GM23338 (cell line): ENCODE measurements around the gene GPR162. TPM values are rescaled to one million over a fixed set of nuclear protein-coding genes. Genes with fewer than 3 reads are reported as not detected.

Experiments used
- ATAC-seq: fragments of 200-7000 bp; cut with Tn5 transposase; 3 replicates; pipeline ENCODE4 v1.9.1; 2020
- DNase-seq: peaks from one replicate; pipeline ENCODE4 v3.0.0-alpha.2; 2015; ENCODE audit warnings: low spot score
- H2AFZ ChIP-seq: fragments of 200-600 bp; sonication (generic); 2 replicates; pipeline ENCODE4 v1.8.0; 2016; ENCODE audit warnings: antibody characterized with exemption, mild to moderate bottlenecking, moderate library complexity
- H3F3A ChIP-seq: fragments of 200-600 bp; sonication (generic); replicated peaks from 2 replicates; pipeline ENCODE4 v1.8.0; 2017; ENCODE audit warnings: antibody characterized with exemption, mixed run types, low read depth
- H3K27ac ChIP-seq: fragments of 200-600 bp; sonication (generic); 2 replicates; pipeline ENCODE4 v1.6.1; 2016; ENCODE audit warnings: low read depth
- H3K27me3 ChIP-seq: fragments of 200-600 bp; sonication (generic); 2 replicates; pipeline ENCODE4 v1.8.0; 2016; ENCODE audit warnings: mild to moderate bottlenecking, mixed run types, moderate library complexity; ENCODE audit not compliant: insufficient read depth
- H3K36me3 ChIP-seq: fragments of 200-600 bp; sonication (generic); 2 replicates; pipeline ENCODE4 v1.8.0; 2016; ENCODE audit warnings: mild to moderate bottlenecking; ENCODE audit not compliant: insufficient read depth
- H3K4me1 ChIP-seq: fragments of 200-600 bp; sonication (generic); 2 replicates; pipeline ENCODE4 v1.8.0; 2016; ENCODE audit warnings: mild to moderate bottlenecking, moderate library complexity; ENCODE audit not compliant: insufficient read depth
- H3K4me2 ChIP-seq: fragments of 200-600 bp; sonication (generic); 2 replicates; pipeline ENCODE4 v1.7.1; 2017; ENCODE audit warnings: mixed run types
- H3K4me3 ChIP-seq: fragments of 200-600 bp; sonication (generic); 2 replicates; pipeline ENCODE4 v1.6.1; 2016; ENCODE audit warnings: mixed run types
- H3K79me2 ChIP-seq: fragments of 200-600 bp; sonication (generic); replicated peaks from 2 replicates; pipeline ENCODE4 v1.8.0; 2017; ENCODE audit warnings: mild to moderate bottlenecking; ENCODE audit not compliant: insufficient read depth
- H3K9me2 ChIP-seq: fragments of 200-600 bp; sonication (generic); 2 replicates; pipeline ENCODE4 v1.8.0; 2017; ENCODE audit not compliant: insufficient read depth
- H4K20me1 ChIP-seq: fragments of 200-600 bp; sonication (generic); replicated peaks from 2 replicates; pipeline ENCODE4 v1.8.0; 2017; ENCODE audit warnings: mild to moderate bottlenecking; ENCODE audit not compliant: insufficient read depth
- H3K27ac Mint-ChIP-seq: 2 replicates; pipeline ENCODE4 v1.8.0; 2020; ENCODE audit warnings: inconsistent platforms, mild to moderate bottlenecking, moderate library complexity, mixed read lengths
- H3K27me3 Mint-ChIP-seq: 3 replicates; pipeline ENCODE4 v1.8.0; 2022; ENCODE audit warnings: low read depth, mild to moderate bottlenecking, moderate library complexity, mixed read lengths, inconsistent platforms; ENCODE audit not compliant: insufficient read depth, poor library complexity
- H3K36me3 Mint-ChIP-seq: 3 replicates; pipeline ENCODE4 v1.8.0; 2021; ENCODE audit warnings: low read depth, mild to moderate bottlenecking, inconsistent platforms, moderate library complexity, mixed read lengths
- H3K4me1 Mint-ChIP-seq: 3 replicates; pipeline ENCODE4 v1.8.0; 2020; ENCODE audit warnings: mild to moderate bottlenecking, inconsistent platforms, mixed read lengths
- H3K4me3 Mint-ChIP-seq: 3 replicates; pipeline ENCODE4 v1.8.0; 2021; ENCODE audit warnings: moderate library complexity, mild to moderate bottlenecking, inconsistent platforms, mixed read lengths
- H3K9me3 Mint-ChIP-seq: 3 replicates; pipeline ENCODE4 v1.8.0; 2020; ENCODE audit warnings: moderate library complexity, mild to moderate bottlenecking, inconsistent platforms, mixed read lengths
- EZH2phosphoT487 ChIP-seq: fragments of 200-600 bp; sonication (generic); IDR thresholded peaks from one replicate; pipeline ENCODE4 v1.8.1; 2018; ENCODE audit warnings: antibody characterized with exemption; ENCODE audit not compliant: unreplicated experiment
- JUNB ChIP-seq: IDR thresholded peaks from one replicate; pipeline ENCODE4 v1.6.1; 2016; ENCODE audit warnings: antibody characterized with exemption; ENCODE audit not compliant: unreplicated experiment
- POLR2AphosphoS5 ChIP-seq: IDR thresholded peaks from 2 replicates; pipeline ENCODE4 v1.6.1; 2016; ENCODE audit warnings: antibody characterized with exemption, low read depth
- REST ChIP-seq: IDR thresholded peaks from one replicate; pipeline ENCODE4 v1.6.1; 2018; ENCODE audit warnings: antibody characterized with exemption; ENCODE audit not compliant: unreplicated experiment
- STAT1 ChIP-seq: IDR thresholded peaks from one replicate; pipeline ENCODE4 v1.6.1; 2016; ENCODE audit warnings: antibody characterized with exemption; ENCODE audit not compliant: unreplicated experiment
- ZNF114 ChIP-seq: fragments of 250-450 bp; sonication (Bioruptor Pico); IDR thresholded peaks from 2 replicates; pipeline ENCODE4 v1.5.0; 2020; ENCODE audit warnings: mild to moderate bottlenecking, moderate library complexity
- ZNF331 ChIP-seq: fragments of 250-450 bp; sonication (Bioruptor Pico); IDR thresholded peaks from 2 replicates; pipeline ENCODE4 v1.5.0; 2020; ENCODE audit warnings: low read depth, mild to moderate bottlenecking, moderate library complexity
- ZNF462 ChIP-seq: fragments of 250-450 bp; sonication (Bioruptor Pico); IDR thresholded peaks from 2 replicates; pipeline ENCODE4 v1.5.0; 2020; ENCODE audit warnings: mild to moderate bottlenecking, moderate library complexity
- polyA plus RNA-seq: library from polyadenylated mRNA; unstranded; fragments of >200 nt; fragmentation: Nextera tagmentation; extraction: Ambion mirVana; gene quantifications from 2 replicates; pipeline ENCODE4 v1.2.1, GENCODE V29; 2016
- total RNA-seq: library from RNA; depleted of rRNA; stranded (reverse); fragments of >200 nt; shearing (Covaris generic); gene quantifications from 2 replicates; pipeline ENCODE4 v1.2.3, GENCODE V29; 2014
- TF ChIP-seq, protein P1 (sequence below), 2 experiments: fragments of 200-600 bp in 1 of 2; sonication (generic) in 1 of 2; conservative IDR thresholded peaks; 2 replicates each; pipeline versions ENCODE4 v1.5.1 to v1.6.1; 2016 to 2017; ENCODE audit warnings: antibody characterized with exemption in 2 of 2, low read depth in 2 of 2, mild to moderate bottlenecking in 2 of 2, moderate library complexity in 1 of 2

GPR162 gene
- total and polyA plus RNA-seq, 2 experiments from 2014 or later: 4.7 to 5.0 TPM

- no peak within 1 kb of the TSS for H2AFZ ChIP-seq
- no peak for TF ChIP-seq EZH2phosphoT487
- no peak for TF ChIP-seq STAT1
- no peak for TF ChIP-seq JUNB
- no peak for TF ChIP-seq ZNF331 (CRISPR knock-in tag)
- H3K79me2 ChIP-seq: no peaks in the 10 kb centered on the region
- Mint-ChIP-seq H3K4me1 (peaks cover 18% of the 10 kb centered on the region), H3K4me3 (peak within 1 kb of the TSS; percentile 12; the same call in 1 of the 3 replicates), H3K9me3 (no peaks in the 10 kb centered on the region), H3K27me3 (peaks cover 22% of the 10 kb centered on the region), H3K36me3 (peaks cover 67% of the 10 kb centered on the region), H3K27ac (no peak within 1 kb of the TSS)
- H3K9me2 ChIP-seq: no peaks in the 10 kb centered on the region
- H3K4me3 ChIP-seq: no peak within 1 kb of the TSS
- no peak within 1 kb of the TSS for H3K27ac ChIP-seq
- no peak for ATAC-seq
- peaks cover 5% of the 10 kb centered on the region; the same call in 1 of the 2 replicates for H3K4me1 ChIP-seq
- no peaks in the 10 kb centered on the region; the same call in 1 of the 2 replicates for H4K20me1 ChIP-seq
- no peak for DNase-seq
- peaks cover 13% of the 10 kb centered on the region for H3K36me3 ChIP-seq
- no peak within 1 kb of the TSS for H3K4me2 ChIP-seq
- H3F3A ChIP-seq: peaks cover 2% of the 10 kb centered on the region; the same call in 1 of the 2 replicates
- no peaks in the 10 kb centered on the region for H3K27me3 ChIP-seq
These were observed 19.3 kb downstream of the GPR162 start, which contains the start of gene GNB3 for GRCh38 chr12:6840761-6841515. Gene GNB3 (plus strand): TSS chr12:6840925. CDS start chr12:6841288, 363 bp downstream.

DNA sequence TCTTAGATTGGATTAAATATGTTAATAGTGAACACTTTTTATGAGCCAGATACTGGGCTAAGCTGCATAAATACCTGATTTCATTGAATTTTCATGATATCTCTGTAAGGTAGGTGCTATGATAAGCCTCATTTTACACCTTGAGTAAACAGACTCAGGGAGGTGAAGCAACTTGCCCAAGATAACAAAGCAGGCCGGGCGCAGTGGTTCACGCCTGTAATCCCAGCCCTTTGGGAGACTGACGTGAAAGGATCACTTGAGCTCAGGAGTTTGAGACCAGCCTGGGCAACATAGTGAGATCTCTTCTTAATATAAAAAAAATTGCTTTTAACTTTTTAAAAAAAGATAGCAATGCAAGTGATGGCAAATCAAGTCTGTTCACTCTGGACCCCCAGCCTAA is 20.5 kb downstream of the GPR162 start:
- no peak overlapping the region for H3K4me2 ChIP-seq
- Mint-ChIP-seq H3K4me3 (no peak overlapping the region; the same call in 2 of the 3 replicates), H3K27me3 (peaks cover 30% of the 10 kb centered on the region), H3K9me3 (no peaks in the 10 kb centered on the region), H3K36me3 (peaks cover 65% of the 10 kb centered on the region), H3K27ac (no peak overlapping the region), H3K4me1 (peaks cover 18% of the 10 kb centered on the region)
- no peak overlapping the region for H3K27ac ChIP-seq
- H3K79me2 ChIP-seq: no peaks in the 10 kb centered on the region
- no peaks in the 10 kb centered on the region for H3K27me3 ChIP-seq
- H3F3A ChIP-seq: peaks cover 2% of the 10 kb centered on the region; the same call in 1 of the 2 replicates
- H3K9me2 ChIP-seq: no peaks in the 10 kb centered on the region
- DNase-seq: no peak
- no peaks in the 10 kb centered on the region for H4K20me1 ChIP-seq
- ATAC-seq: no peak
- H2AFZ ChIP-seq: no peak overlapping the region
- no peak overlapping the region for H3K4me3 ChIP-seq
- H3K4me1 ChIP-seq: peaks cover 5% of the 10 kb centered on the region; the same call in 1 of the 2 replicates
- H3K36me3 ChIP-seq: peaks cover 13% of the 10 kb centered on the region
- TF ChIP-seq ZNF114 (CRISPR knock-in tag) (no peak), POLR2AphosphoS5 (no peak), REST (no peak), ZNF462 (CRISPR knock-in tag) (no peak), ZNF331 (CRISPR knock-in tag) (no peak)
- TF ChIP-seq, protein P1, sequence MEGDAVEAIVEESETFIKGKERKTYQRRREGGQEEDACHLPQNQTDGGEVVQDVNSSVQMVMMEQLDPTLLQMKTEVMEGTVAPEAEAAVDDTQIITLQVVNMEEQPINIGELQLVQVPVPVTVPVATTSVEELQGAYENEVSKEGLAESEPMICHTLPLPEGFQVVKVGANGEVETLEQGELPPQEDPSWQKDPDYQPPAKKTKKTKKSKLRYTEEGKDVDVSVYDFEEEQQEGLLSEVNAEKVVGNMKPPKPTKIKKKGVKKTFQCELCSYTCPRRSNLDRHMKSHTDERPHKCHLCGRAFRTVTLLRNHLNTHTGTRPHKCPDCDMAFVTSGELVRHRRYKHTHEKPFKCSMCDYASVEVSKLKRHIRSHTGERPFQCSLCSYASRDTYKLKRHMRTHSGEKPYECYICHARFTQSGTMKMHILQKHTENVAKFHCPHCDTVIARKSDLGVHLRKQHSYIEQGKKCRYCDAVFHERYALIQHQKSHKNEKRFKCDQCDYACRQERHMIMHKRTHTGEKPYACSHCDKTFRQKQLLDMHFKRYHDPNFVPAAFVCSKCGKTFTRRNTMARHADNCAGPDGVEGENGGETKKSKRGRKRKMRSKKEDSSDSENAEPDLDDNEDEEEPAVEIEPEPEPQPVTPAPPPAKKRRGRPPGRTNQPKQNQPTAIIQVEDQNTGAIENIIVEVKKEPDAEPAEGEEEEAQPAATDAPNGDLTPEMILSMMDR (conservative IDR thresholded peaks at IDR 0.05; ENCODE audit: low read depth in 2 of 2): no peak
